ENCODE data around the gene CARS2.

DNA sequence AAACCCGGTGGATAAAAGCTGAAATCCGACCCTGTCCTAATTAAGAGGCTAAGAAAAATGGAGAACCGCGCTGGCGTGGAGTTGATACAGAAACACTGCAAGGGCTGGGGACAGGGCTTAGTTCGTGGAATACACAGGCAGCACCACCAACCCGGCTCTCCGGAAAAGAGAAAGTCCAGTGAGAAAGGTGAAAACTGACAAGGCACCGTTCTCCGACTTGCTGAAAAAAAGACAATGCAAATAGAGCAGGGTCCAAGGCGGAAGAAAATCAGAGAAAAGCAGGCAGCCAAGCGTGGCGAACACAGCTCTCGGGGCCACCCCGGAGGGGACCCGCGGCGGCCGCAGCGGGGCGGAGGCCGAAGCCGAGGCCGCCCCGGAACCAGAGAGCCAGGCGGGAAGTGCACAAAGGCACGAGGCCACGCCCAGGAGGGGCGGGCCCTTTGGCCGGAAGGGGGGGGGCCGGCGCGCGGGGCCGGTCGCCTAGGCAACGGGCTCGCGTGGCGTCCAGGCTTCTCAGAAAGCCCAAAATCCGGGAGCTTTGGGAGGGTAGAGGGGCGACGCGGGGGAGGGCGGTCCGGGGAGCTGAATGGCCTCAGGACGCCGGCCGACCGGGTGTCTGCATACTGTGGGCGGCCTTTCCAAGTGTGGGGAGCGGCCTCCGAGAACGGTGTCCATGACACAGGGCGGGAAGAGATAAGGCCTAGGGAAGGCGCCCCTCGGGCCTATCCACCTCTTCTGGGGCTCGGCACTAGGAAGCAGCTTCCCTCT is 6.3 kb upstream of the CARS2 start:
- TF ChIP-seq POLR2A (IDR thresholded peaks at IDR 0.05; ENCODE audit: low read depth) (peak; percentile 92), EP300 (IDR thresholded peaks at IDR 0.05) (no peak), POLR2AphosphoS5 (IDR thresholded peaks at IDR 0.05) (peak in 1 of 2 donors; percentile 87)
- TF ChIP-seq, protein P1, sequence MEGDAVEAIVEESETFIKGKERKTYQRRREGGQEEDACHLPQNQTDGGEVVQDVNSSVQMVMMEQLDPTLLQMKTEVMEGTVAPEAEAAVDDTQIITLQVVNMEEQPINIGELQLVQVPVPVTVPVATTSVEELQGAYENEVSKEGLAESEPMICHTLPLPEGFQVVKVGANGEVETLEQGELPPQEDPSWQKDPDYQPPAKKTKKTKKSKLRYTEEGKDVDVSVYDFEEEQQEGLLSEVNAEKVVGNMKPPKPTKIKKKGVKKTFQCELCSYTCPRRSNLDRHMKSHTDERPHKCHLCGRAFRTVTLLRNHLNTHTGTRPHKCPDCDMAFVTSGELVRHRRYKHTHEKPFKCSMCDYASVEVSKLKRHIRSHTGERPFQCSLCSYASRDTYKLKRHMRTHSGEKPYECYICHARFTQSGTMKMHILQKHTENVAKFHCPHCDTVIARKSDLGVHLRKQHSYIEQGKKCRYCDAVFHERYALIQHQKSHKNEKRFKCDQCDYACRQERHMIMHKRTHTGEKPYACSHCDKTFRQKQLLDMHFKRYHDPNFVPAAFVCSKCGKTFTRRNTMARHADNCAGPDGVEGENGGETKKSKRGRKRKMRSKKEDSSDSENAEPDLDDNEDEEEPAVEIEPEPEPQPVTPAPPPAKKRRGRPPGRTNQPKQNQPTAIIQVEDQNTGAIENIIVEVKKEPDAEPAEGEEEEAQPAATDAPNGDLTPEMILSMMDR (IDR thresholded peaks at IDR 0.05): peak in 1 of 3 experiments; percentile 4

All from esophagus muscularis mucosa (tissue), 4 donors.